ENCODE measurements around the gene PTGER3.

PTGER3 gene

GRCh38 chr1:71047635-71048607, at the start of gene PTGER3:
TSS of gene PTGER3 (minus strand) at chr1:71047816. CDS start at chr1:71047577, 239 bp downstream.
- peak; percentile 33 for DNase-seq (ENCODE audit: low spot score)

- no peak for DNase-seq (ENCODE audit: low spot score)
Measured at GRCh38 chr1:71094913-71095312, 47.3 kb upstream of the PTGER3 start.

GRCh38 chr1:71093938-71094337, 46.3 kb upstream of the PTGER3 start:
- DNase-seq (ENCODE audit: low spot score): no peak

- no peak for DNase-seq (ENCODE audit: low spot score)
Measured at GRCh38 chr1:71089536-71090270, 42.1 kb upstream of the PTGER3 start.

GRCh38 chr1:71088645-71089287, 41.1 kb upstream of the PTGER3 start:
- DNase-seq (ENCODE audit: low spot score): no peak

- DNase-seq (ENCODE audit: low spot score): no peak
Measured at GRCh38 chr1:71087713-71088112, 40.1 kb upstream of the PTGER3 start.

- DNase-seq (ENCODE audit: low spot score): no peak
Measured at GRCh38 chr1:71087060-71087459, 39.4 kb upstream of the PTGER3 start.

GRCh38 chr1:71086331-71086730, 38.7 kb upstream of the PTGER3 start:
- no peak for DNase-seq (ENCODE audit: low spot score)

- no peak for DNase-seq (ENCODE audit: low spot score)
Measured at GRCh38 chr1:71083271-71083670, 35.7 kb upstream of the PTGER3 start.

- DNase-seq (ENCODE audit: low spot score): no peak
Measured at GRCh38 chr1:71081697-71082080, 34.1 kb upstream of the PTGER3 start.

GRCh38 chr1:71080739-71081696, 33.4 kb upstream of the PTGER3 start, which contains the start of gene ZRANB2:
TSS of gene ZRANB2 (minus strand) at chr1:71081035. CDS start at chr1:71080995, 40 bp downstream.
- peak; percentile 96 for DNase-seq (ENCODE audit: low spot score)

GRCh38 chr1:71080230-71080738, 32.7 kb upstream of the PTGER3 start:
- DNase-seq (ENCODE audit: low spot score): no peak

GRCh38 chr1:71074681-71075080, 27.1 kb upstream of the PTGER3 start:
- DNase-seq (ENCODE audit: low spot score): no peak

- DNase-seq (ENCODE audit: low spot score): no peak
Measured at GRCh38 chr1:71072273-71072672, 24.7 kb upstream of the PTGER3 start.

- DNase-seq (ENCODE audit: low spot score): no peak
Measured at GRCh38 chr1:71071720-71072119, 24.1 kb upstream of the PTGER3 start.

GRCh38 chr1:71068325-71069240, 21.0 kb upstream of the PTGER3 start:
- DNase-seq (ENCODE audit: low spot score): no peak

GRCh38 chr1:71054791-71055190, 7.2 kb upstream of the PTGER3 start:
- DNase-seq (ENCODE audit: low spot score): no peak

GRCh38 chr1:71054281-71054731, 6.7 kb upstream of the PTGER3 start:
- no peak for DNase-seq (ENCODE audit: low spot score)

- no peak for DNase-seq (ENCODE audit: low spot score)
Measured at GRCh38 chr1:71053758-71054157, 6.1 kb upstream of the PTGER3 start.

- no peak for DNase-seq (ENCODE audit: low spot score)
Measured at GRCh38 chr1:71053146-71053545, 5.5 kb upstream of the PTGER3 start.

Measured in CD4-positive, alpha-beta T cell treated with Interleukin-2 at 100 ng/mL for 4 hours (primary cell).